Motor neuron (in vitro differentiated cells): ENCODE results near the gene LYSMD4. TPM values are rescaled to one million over a fixed set of nuclear protein-coding genes. Genes with fewer than 3 reads are reported as not detected.

ENCODE experiments used
- ATAC-seq, 8 experiments: fragments of 200-7000 bp; cut with Tn5 transposase; replicated peaks in 6 of 8; 2 replicates each; pipeline ENCODE4 v1.8.0; 2021; ENCODE audit warnings: mild to moderate bottlenecking in 8 of 8, moderate library complexity in 8 of 8
- H3K27ac ChIP-seq, 2 donors: fragments of 250-450 bp; sonication (Bioruptor Pico); 2 replicates each; pipeline ENCODE4 v1.9.0; 2021; ENCODE audit warnings: antibody characterized with exemption in 2 of 2, mild to moderate bottlenecking in 2 of 2, moderate library complexity in 1 of 2
- H3K4me1 ChIP-seq, 2 donors: fragments of 250-450 bp; sonication (Bioruptor Pico); replicated peaks in 1 of 2; 2 replicates each; pipeline ENCODE4 v1.6.1; 2021; ENCODE audit warnings: antibody characterized with exemption in 2 of 2, mild to moderate bottlenecking in 2 of 2, moderate library complexity in 1 of 2
- H3K4me3 ChIP-seq, 5 donors: fragments of 250-450 bp; sonication (Bioruptor Pico); 2 replicates each; pipeline ENCODE4 v1.9.0; 2021; ENCODE audit warnings: antibody characterized with exemption in 5 of 5, mild to moderate bottlenecking in 5 of 5, moderate library complexity in 4 of 5
- WGBS, 10 experiments: fragments of 450-650 bp; shearing (Covaris generic); methylation state at CpG; one replicate each; pipeline ENCODE4 v1.0.0; 2022; 5-methylcytosine and 5-hydroxymethylcytosine counted together
- in situ Hi-C, 9 experiments: fragments of 400-800 bp; cut with MboI; loops; one replicate each; pipeline ENCODE4 v1.15.0; 2021; ENCODE audit warnings: low sequenced_read_pairs in 9 of 9, low pct_unique_long_range_greater_than_20kb in 2 of 9; ENCODE audit not compliant: unreplicated experiment in 9 of 9
- total RNA-seq, 8 experiments: library from RNA; unstranded; fragments of 300-600 nt; gene quantifications; 2 replicates each; pipeline versions ENCODE4 v1.2.3 to v1.2.4, GENCODE V29; 2022

The LYSMD4 gene
- total RNA-seq, 8 experiments from 2014 or later: 2.7 to 22.9 (median 12.6) TPM

DNA sequence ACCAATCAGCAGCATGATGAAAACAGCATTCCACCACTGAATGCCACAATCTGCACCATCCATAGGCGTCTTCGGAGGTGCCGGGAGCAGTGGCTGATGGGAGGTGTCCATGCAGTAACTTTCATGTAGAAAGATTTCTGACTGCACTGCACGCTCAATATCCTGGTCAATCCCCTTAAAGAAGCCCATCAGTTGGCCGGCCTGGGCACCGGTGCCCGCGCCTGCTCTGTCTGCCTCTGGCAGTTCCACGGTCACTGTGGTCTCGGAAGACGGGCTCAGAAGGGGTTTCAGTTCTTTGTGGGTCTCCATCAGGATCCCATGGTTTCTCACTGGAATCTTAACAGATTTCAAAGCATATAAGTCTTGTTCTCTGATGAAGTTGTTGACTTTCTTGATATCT lies 3.9 kb downstream of the LYSMD4 start:
- no peak overlapping the region for H3K27ac ChIP-seq
- peaks cover 11% of the 10 kb centered on the region in 2 donors for H3K4me1 ChIP-seq
- WGBS, 10 experiments: 80 to 100% (median 93%) methylated on average over 1 to 9 of the region's 11 CpGs; no CpG with 5 or more reads in 2 of the 10 experiments
- in situ Hi-C loops: loop anchor here in 2 of 9 experiments (25.0 kb wide), 2 partner anchors 442 to 467 kb away; partner anchors contain the start of gene LRRC28 (in 1 of the 2)
- no peak for ATAC-seq
- no peak overlapping the region for H3K4me3 ChIP-seq

DNA sequence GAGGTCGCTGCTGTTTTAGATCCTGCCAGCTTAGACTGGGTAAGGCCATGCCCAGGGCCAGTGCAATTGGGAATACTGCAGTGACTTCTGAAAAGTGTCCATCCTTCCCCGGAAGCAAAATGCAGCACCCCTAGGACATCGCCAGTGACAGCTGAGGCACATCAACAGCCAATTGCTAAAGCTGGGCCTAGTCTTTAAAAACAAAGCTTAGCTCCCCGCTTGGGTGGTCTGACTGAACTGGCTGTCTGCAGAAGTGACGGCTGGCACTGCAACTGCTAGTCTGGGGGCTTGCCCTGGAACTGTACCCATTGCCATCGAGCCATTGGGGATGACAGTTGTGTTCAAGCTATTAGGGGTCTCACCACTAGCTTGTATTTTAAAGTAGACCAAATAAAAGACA lies 4.3 kb downstream of the LYSMD4 start:
- no peak overlapping the region for H3K4me3 ChIP-seq
- in situ Hi-C loops: loop anchor here in 2 of 9 experiments (25.0 kb wide), 2 partner anchors 442 to 467 kb away; partner anchors contain the start of gene LRRC28 (in 1 of the 2)
- peaks cover 11% of the 10 kb centered on the region in 2 donors for H3K4me1 ChIP-seq
- no peak overlapping the region for H3K27ac ChIP-seq
- 20 to 100% (median 90%) methylated on average over 1 to 4 of the region's 6 CpGs; no CpG with 5 or more reads in 3 of the 10 experiments for WGBS, 10 experiments
- no peak for ATAC-seq

DNA sequence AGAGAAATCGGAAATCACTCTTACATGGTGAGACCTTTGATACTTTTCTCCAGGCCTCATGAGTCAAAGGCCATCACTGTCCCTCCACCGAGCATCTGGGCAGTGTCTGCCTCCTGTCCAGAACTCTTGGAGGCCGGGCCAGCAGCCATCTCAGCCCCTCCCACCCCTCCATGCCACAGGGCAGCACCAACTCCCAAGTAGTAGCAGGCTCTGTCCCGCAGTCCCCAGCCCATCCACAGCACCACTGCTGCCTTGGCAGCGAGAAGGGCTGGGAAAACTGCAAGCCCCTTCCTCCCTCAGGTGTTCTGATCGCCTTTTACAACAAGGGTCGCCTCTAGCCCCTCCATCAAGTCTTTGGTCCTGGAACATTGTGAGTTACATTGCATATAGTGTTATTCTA lies 5.5 kb downstream of the LYSMD4 start:
- in situ Hi-C loops: loop anchor here in 2 of 9 experiments (25.0 kb wide), 2 partner anchors 440 to 465 kb away; partner anchors contain the start of gene LRRC28 (in 1 of the 2)
- Histone ChIP-seq H3K27ac (no peak overlapping the region), H3K4me1 (peaks cover 9 to 11% of the 10 kb centered on the region in 2 donors), H3K4me3 (no peak overlapping the region)
- 65 to 100% (median 90%) methylated on average over 1 to 6 of the region's 7 CpGs; no CpG with 5 or more reads in 3 of the 10 experiments for WGBS, 10 experiments
- ATAC-seq: no peak

DNA sequence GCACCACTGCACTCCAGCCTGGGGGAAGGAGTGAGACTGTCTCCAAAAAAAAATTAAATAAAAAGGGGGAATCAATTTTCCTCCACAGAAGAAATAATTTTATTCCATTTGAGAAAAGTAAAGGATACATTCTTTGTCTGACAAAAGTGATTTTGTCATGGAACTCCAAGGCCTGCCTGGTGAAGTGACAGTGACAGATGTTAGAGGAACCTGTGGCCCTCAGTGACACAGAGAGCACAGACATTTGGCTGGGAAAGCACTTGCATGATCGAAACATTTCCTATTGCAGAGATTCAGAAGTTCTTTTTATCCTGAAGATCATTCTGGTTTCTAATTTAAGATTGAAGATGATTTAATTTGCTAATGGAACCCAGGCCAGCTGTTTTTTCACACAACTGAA lies 5.9 kb downstream of the LYSMD4 start:
- in situ Hi-C loops: loop anchor here in 2 of 9 experiments (25.0 kb wide), 2 partner anchors 440 to 465 kb away; partner anchors contain the start of gene LRRC28 (in 1 of the 2)

DNA sequence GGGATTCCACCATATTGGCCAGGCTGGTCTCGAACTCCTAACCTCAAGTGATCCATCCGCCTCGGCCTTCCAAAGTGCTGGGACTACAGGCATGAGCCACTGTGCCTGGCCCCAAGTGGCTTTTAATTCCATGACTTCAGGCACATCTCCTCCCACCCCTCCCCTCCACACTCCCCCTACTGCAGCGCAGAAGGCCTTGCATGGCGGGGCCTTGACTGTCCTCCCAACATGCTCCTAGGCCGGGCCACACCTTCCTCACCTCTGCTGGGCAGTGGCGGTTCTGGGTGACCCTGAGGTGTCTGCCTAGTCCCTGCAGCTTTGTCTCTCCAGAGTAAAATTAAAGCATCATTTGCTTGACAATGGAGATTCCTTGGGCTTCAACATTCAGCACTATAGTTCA lies 6.9 kb downstream of the LYSMD4 start:
- 0 to 100% (median 89%) methylated on average over 1 to 2 of the region's 7 CpGs; no CpG with 5 or more reads in 6 of the 10 experiments for WGBS, 10 experiments
- Histone ChIP-seq H3K27ac (no peak overlapping the region), H3K4me3 (no peak overlapping the region), H3K4me1 (peaks cover 3 to 6% of the 10 kb centered on the region in 2 donors)
- ATAC-seq: no peak
- in situ Hi-C loops: loop anchor here in 2 of 9 experiments (25.0 kb wide), 2 partner anchors 439 to 464 kb away; partner anchors contain the start of gene LRRC28 (in 1 of the 2)

More for the DNA sequence above, 5.9 kb downstream of the LYSMD4 start:
- Histone ChIP-seq H3K27ac (no peak overlapping the region), H3K4me3 (no peak overlapping the region), H3K4me1 (peaks cover 9 to 11% of the 10 kb centered on the region in 2 donors)
- no peak for ATAC-seq
- 0 to 100% (median 53%) methylated on average over 1 of the region's 1 CpG; no CpG with 5 or more reads in 4 of the 10 experiments for WGBS, 10 experiments

DNA sequence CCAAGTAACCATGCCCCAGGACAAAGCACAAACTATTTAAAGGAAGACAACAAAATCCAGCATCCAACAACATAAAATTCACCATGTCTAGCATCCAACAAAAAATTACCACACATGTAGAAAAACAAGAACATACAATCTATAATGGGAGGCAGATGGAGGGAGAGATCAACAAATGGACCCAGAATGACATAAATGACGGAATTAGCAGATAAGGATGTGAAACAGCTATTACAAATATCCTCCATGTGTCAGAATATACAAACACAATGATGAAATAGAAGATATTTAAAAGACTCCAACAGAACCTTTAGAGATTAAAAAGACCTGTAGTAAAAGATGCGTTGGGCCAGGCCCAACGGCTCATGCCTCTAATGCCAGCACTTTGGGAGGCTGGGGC lies 10.8 kb downstream of the LYSMD4 start:
- ATAC-seq: no peak
- Histone ChIP-seq H3K4me3 (no peak overlapping the region), H3K4me1 (no peaks in the 10 kb centered on the region), H3K27ac (no peak overlapping the region)
- in situ Hi-C loops: loop anchor here in 4 of 9 experiments (25.0 kb wide), 3 partner anchors 310 to 610 kb away; partner anchors contain the start of gene SYNM (in 1 of the 4)
- WGBS, 10 experiments: 70 to 100% (median 92%) methylated on average over 1 to 3 of the region's 3 CpGs; no CpG with 5 or more reads in 1 of the 10 experiments

DNA sequence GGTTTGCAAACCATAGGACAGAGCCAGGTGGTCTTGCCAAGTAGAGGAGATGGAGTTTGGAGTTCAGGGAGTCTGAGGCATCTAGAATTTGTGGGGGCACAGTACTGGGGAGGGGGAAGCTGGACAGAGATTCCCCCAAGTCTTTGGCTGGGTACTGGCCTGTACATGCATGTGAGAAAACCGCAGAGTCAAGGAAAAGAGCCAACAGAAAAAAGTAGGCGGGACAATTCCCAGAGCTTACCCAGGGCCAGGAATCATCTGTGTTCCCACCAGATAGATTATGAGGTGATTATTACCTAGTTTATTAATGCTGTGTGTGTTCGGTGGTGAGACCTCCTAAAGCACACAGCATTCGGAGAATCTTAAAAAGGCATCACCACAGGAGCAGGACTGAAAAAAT lies 11.3 kb downstream of the LYSMD4 start:
- 60 to 100% (median 86%) methylated on average over 1 to 4 of the region's 4 CpGs; no CpG with 5 or more reads in 5 of the 10 experiments for WGBS, 10 experiments
- in situ Hi-C loops: loop anchor here in 4 of 9 experiments (25.0 kb wide), 3 partner anchors 310 to 610 kb away; partner anchors contain the start of gene SYNM (in 1 of the 4)
- Histone ChIP-seq H3K27ac (no peak overlapping the region), H3K4me3 (no peak overlapping the region), H3K4me1 (no peaks in the 10 kb centered on the region)
- ATAC-seq: no peak

DNA sequence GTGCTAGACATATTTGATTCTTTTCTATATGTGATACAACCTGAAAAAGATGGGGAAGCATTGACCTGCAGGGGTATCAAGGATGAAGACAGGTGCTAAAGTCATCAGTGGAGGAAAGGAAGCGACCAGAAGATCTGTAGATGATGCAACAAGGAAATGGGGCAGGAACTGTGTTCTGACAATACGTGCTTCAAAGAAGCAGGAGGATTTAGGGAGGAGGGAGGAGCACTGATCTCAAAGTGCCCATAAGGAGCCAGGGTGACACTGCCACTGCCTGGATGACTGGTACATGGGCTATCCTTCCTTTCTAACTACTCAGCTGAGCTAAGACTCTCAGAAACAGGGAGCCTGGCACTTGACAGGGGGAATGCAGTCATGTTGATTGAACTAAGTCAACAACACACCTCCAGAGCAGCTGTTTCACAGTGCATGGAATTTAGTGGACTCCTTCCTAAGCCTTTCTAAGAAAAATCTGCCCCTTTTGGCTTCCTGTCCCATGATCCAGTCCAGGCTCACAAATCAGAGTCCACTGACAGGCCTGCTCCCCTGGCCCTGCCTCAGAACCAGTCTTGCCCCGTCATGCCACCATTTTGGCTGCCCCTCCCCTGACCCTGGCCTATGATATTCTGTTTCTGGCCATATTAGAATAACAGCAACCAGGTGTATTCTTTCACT lies 12.0 kb downstream of the LYSMD4 start:
- WGBS, 10 experiments: 80 to 100% (median 92%) methylated on average over 1 to 3 of the region's 3 CpGs
- Histone ChIP-seq H3K4me3 (no peak overlapping the region), H3K27ac (no peak overlapping the region), H3K4me1 (no peaks in the 10 kb centered on the region)
- in situ Hi-C loops: loop anchor here in 4 of 9 experiments (25.0 kb wide), 3 partner anchors 309 to 609 kb away; partner anchors contain the start of gene SYNM (in 1 of the 4)
- ATAC-seq: peak in 1 of 8 experiments; percentile 58

DNA sequence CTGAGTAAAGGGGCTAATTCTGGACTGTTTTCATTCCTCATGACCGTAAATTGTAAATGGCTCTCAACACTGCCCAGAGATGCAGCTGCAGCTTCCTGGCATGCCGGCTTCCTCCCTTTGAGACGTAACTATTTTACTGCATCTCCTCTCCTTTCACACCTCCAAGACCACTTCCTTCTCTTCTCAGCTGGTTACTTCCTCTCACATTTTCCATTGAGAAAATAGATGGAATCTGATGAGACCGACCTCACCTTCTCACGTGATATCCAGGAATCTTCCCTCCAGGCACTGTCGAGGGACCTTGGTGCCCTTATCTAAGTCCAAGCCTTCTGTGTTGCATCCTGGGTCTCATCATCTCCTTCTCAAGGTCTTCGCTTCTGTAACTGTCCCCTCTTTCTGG lies 12.7 kb downstream of the LYSMD4 start:
- H3K4me3 ChIP-seq: no peak overlapping the region
- no peak overlapping the region for H3K27ac ChIP-seq
- 81 to 100% (median 91%) methylated on average over 2 to 7 of the region's 7 CpGs for WGBS, 10 experiments
- H3K4me1 ChIP-seq: no peaks in the 10 kb centered on the region
- in situ Hi-C loops: loop anchor here in 4 of 9 experiments (25.0 kb wide), 3 partner anchors 308 to 608 kb away; partner anchors contain the start of gene SYNM (in 1 of the 4)
- no peak for ATAC-seq

DNA sequence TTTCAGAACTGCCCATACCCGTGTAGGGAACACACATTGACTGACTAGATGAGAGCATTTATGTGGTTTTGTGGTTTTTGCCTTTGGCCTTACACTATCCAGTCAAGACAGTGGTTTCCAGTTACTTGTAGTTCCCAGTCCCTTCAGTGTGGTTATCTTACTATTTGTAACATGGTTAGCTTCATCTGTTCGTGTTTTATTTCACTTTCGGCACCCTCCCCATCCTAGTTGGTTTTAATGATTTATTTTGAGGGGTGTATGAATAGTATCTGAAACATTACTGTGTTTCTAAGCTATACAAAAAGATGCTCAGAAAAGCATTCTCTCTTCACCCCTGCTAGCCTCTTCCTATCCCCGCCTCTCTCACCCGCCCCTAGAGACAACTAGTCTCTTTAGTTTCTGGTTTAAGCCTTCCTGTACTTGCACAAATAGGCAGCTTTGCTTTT lies 14.1 kb downstream of the LYSMD4 start:
- no peak overlapping the region for H3K27ac ChIP-seq
- in situ Hi-C loops: loop anchor here in 4 of 9 experiments (25.0 kb wide), 3 partner anchors 307 to 607 kb away; partner anchors contain the start of gene SYNM (in 1 of the 4)
- no peaks in the 10 kb centered on the region for H3K4me1 ChIP-seq
- ATAC-seq: no peak
- 80 to 100% (median 94%) methylated on average over 3 to 5 of the region's 5 CpGs; no CpG with 5 or more reads in 3 of the 10 experiments for WGBS, 10 experiments
- no peak overlapping the region for H3K4me3 ChIP-seq

DNA sequence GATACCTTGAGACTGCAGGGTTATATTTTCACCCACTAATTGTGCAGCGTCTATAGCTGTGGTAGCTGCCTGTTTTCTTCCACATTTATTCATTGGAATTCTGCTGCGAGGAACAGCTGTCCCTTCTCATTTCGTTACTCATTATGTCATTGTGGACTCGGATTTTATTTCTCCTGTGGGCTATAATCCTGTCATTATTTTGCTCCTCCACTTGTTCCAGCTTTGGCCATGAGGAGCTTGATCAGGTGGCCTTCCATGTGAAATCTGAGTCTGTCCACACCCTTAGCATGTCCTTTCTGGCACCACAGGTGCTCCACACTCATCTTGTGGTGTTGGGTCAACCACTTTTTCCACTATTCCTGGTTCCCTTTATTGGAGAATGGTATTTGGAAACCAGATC lies 14.8 kb downstream of the LYSMD4 start:
- ATAC-seq: no peak
- Histone ChIP-seq H3K27ac (no peak overlapping the region), H3K4me1 (no peaks in the 10 kb centered on the region), H3K4me3 (no peak overlapping the region)
- WGBS, 10 experiments: 67 to 100% (median 90%) methylated on average over 1 to 4 of the region's 4 CpGs; no CpG with 5 or more reads in 1 of the 10 experiments
- in situ Hi-C loops: loop anchor here in 4 of 9 experiments (25.0 kb wide), 3 partner anchors 306 to 606 kb away; partner anchors contain the start of gene SYNM (in 1 of the 4)

DNA sequence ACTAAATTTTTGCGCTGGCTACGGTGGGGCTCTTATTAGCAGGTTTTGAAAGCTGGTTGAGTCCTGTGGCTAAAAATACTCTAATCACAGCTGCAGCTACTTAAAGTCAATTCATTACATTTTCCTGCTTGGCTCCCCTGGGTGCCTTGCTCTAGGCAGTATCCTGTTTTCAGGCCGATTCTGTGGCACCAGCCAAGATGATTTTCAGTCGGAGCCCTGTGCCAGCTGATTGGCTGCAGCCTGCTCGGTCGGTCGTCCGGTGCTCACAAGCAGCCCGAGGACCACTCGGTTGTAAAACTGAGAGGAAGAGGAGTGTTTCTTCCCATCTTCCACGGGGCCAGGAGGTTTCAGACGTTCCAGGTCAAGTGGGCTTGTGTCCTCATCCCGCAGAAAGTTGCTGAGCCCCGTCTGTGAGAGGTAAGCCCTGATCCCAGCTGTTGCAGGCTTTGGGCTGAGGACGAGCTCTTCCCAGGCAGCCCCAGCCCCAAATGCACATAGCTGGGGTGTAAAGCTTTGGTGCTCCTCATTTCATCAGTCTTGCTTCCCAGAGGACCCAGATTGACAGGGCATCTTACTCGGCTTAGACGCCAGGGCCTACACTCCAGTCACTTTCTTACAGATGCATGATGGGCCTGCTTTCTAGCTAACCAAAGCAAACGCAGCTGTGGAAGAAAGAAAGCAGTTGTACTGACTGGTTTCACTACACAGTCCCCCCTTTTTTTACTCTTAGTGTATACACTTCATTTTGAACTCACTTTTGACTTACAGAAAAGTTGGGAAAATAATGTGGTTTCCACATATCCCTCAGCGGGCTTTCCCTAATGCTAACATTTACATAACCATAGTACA lies 15.9 kb downstream of the LYSMD4 start:
- no peak for ATAC-seq
- Histone ChIP-seq H3K27ac (no peak overlapping the region), H3K4me3 (no peak overlapping the region), H3K4me1 (no peaks in the 10 kb centered on the region)
- 65 to 100% (median 85%) methylated on average over 1 to 14 of the region's 19 CpGs; no CpG with 5 or more reads in 1 of the 10 experiments for WGBS, 10 experiments
- in situ Hi-C loops: loop anchor here in 4 of 9 experiments (25.0 kb wide), 3 partner anchors 305 to 605 kb away; partner anchors contain the start of gene SYNM (in 1 of the 4)
